ENCODE results near the gene SRSF7.

DNA sequence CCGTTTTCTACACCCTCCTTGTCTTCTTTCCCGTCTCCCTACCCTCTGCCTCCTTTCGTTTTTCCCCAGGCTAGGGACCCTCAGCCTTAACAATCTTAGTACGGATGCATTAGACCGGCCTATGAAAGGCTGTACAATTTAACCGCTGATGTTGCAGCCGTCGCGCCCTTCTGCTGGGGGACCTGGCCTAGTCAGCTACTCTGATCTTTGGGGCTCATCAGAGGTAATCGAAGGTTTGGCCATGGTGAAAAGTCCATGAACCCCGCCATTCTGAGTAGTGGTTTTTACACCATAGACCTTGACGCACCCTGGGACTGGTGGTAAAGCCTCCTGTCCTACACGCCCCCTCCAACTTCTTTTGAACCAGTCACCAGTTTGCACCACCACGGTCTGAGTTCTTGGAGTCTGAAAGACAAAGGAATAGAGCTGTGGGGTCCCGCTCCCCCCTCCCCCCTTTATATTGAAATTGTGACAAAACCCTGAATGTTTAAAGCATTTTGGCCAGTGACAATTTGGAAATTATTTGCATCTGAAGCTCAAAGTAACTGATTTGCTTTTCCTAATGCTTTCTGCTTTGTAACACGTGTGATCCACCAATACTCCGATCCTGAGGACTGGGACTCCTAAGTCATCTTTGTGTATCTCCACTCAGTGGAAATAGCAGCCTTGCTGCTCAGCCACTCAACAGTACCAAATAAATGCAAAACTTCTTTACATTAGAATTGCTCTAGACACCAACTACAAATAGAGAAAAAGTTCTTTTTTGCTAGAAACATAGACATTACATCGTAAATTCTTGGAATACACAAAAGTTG, 642 bp upstream of the SRSF7 start:
- TF ChIP-seq, protein P1, sequence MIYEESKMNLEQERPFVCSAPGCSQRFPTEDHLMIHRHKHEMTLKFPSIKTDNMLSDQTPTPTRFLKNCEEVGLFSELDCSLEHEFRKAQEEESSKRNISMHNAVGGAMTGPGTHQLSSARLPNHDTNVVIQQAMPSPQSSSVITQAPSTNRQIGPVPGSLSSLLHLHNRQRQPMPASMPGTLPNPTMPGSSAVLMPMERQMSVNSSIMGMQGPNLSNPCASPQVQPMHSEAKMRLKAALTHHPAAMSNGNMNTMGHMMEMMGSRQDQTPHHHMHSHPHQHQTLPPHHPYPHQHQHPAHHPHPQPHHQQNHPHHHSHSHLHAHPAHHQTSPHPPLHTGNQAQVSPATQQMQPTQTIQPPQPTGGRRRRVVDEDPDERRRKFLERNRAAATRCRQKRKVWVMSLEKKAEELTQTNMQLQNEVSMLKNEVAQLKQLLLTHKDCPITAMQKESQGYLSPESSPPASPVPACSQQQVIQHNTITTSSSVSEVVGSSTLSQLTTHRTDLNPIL (CRISPR knock-in tag; IDR thresholded peaks at IDR 0.05; ENCODE audit: low read depth): no peak
- TF ChIP-seq TCF4 (CRISPR knock-in tag; IDR thresholded peaks at IDR 0.05; ENCODE audit: borderline replicate concordance) (no peak), ARNTL (CRISPR knock-in tag; IDR thresholded peaks at IDR 0.05; ENCODE audit: borderline replicate concordance, low read depth) (no peak), PPARA (CRISPR knock-in tag; IDR thresholded peaks at IDR 0.05; ENCODE audit: borderline replicate concordance) (0 out of 2 replicates have a peak, but pooled peaks have one; percentile 32), ISL1 (CRISPR knock-in tag; IDR thresholded peaks at IDR 0.05) (no peak), ZFP3 (CRISPR knock-in tag; IDR thresholded peaks at IDR 0.05) (no peak), BACH2 (CRISPR knock-in tag; IDR thresholded peaks at IDR 0.05; ENCODE audit: borderline replicate concordance) (no peak)
- TF ChIP-seq, protein P2, sequence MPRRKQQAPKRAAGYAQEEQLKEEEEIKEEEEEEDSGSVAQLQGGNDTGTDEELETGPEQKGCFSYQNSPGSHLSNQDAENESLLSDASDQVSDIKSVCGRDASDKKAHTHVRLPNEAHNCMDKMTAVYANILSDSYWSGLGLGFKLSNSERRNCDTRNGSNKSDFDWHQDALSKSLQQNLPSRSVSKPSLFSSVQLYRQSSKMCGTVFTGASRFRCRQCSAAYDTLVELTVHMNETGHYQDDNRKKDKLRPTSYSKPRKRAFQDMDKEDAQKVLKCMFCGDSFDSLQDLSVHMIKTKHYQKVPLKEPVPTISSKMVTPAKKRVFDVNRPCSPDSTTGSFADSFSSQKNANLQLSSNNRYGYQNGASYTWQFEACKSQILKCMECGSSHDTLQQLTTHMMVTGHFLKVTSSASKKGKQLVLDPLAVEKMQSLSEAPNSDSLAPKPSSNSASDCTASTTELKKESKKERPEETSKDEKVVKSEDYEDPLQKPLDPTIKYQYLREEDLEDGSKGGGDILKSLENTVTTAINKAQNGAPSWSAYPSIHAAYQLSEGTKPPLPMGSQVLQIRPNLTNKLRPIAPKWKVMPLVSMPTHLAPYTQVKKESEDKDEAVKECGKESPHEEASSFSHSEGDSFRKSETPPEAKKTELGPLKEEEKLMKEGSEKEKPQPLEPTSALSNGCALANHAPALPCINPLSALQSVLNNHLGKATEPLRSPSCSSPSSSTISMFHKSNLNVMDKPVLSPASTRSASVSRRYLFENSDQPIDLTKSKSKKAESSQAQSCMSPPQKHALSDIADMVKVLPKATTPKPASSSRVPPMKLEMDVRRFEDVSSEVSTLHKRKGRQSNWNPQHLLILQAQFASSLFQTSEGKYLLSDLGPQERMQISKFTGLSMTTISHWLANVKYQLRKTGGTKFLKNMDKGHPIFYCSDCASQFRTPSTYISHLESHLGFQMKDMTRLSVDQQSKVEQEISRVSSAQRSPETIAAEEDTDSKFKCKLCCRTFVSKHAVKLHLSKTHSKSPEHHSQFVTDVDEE (CRISPR knock-in tag; IDR thresholded peaks at IDR 0.05): no peak
- TF ChIP-seq, protein P3, sequence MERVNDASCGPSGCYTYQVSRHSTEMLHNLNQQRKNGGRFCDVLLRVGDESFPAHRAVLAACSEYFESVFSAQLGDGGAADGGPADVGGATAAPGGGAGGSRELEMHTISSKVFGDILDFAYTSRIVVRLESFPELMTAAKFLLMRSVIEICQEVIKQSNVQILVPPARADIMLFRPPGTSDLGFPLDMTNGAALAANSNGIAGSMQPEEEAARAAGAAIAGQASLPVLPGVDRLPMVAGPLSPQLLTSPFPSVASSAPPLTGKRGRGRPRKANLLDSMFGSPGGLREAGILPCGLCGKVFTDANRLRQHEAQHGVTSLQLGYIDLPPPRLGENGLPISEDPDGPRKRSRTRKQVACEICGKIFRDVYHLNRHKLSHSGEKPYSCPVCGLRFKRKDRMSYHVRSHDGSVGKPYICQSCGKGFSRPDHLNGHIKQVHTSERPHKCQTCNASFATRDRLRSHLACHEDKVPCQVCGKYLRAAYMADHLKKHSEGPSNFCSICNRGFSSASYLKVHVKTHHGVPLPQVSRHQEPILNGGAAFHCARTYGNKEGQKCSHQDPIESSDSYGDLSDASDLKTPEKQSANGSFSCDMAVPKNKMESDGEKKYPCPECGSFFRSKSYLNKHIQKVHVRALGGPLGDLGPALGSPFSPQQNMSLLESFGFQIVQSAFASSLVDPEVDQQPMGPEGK (CRISPR knock-in tag; IDR thresholded peaks at IDR 0.05; ENCODE audit: borderline replicate concordance): no peak
- TF ChIP-seq, protein P4, sequence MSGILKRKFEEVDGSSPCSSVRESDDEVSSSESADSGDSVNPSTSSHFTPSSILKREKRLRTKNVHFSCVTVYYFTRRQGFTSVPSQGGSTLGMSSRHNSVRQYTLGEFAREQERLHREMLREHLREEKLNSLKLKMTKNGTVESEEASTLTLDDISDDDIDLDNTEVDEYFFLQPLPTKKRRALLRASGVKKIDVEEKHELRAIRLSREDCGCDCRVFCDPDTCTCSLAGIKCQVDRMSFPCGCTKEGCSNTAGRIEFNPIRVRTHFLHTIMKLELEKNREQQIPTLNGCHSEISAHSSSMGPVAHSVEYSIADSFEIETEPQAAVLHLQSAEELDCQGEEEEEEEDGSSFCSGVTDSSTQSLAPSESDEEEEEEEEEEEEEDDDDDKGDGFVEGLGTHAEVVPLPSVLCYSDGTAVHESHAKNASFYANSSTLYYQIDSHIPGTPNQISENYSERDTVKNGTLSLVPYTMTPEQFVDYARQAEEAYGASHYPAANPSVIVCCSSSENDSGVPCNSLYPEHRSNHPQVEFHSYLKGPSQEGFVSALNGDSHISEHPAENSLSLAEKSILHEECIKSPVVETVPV (CRISPR knock-in tag; IDR thresholded peaks at IDR 0.05): no peak

All from SK-N-SH treated with all-trans-retinoic acid at 6 μM for 48 hours (cell line).